Measurements from ENCODE around the gene FREM2.

DNA sequence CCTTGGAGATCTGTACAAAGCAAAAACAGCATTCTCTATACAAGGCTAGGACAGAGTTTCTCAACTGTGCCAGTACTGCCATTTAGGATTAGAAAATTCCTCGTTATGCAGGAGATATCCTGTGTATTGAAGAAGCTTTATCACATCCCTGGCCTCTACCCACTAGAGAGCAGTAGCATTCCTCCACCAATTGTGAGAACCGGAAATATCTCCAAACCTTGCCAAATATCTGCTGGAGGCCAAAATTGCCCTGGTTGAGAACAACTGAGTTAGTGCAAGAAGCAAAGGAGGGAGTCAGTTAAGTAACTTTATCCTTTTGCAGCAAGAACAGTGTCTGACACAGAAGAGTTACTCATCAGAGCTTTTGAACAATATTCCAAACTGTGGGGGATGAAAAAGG is 16.2 kb upstream of the FREM2 start:
- TF ChIP-seq, protein P1, sequence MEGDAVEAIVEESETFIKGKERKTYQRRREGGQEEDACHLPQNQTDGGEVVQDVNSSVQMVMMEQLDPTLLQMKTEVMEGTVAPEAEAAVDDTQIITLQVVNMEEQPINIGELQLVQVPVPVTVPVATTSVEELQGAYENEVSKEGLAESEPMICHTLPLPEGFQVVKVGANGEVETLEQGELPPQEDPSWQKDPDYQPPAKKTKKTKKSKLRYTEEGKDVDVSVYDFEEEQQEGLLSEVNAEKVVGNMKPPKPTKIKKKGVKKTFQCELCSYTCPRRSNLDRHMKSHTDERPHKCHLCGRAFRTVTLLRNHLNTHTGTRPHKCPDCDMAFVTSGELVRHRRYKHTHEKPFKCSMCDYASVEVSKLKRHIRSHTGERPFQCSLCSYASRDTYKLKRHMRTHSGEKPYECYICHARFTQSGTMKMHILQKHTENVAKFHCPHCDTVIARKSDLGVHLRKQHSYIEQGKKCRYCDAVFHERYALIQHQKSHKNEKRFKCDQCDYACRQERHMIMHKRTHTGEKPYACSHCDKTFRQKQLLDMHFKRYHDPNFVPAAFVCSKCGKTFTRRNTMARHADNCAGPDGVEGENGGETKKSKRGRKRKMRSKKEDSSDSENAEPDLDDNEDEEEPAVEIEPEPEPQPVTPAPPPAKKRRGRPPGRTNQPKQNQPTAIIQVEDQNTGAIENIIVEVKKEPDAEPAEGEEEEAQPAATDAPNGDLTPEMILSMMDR (IDR thresholded peaks at IDR 0.05), result no peak
- TF ChIP-seq POLR2A (IDR thresholded peaks at IDR 0.05), result no peak

All from testis (tissue), 2 donors.